ENCODE measurements around the gene L3MBTL1. TPM values are rescaled to one million over a fixed set of nuclear protein-coding genes. Genes with fewer than 3 reads are reported as not detected.

Gene L3MBTL1
- polyA plus RNA-seq, 1 donor (not counting 4 experiments of a cell fraction or from before 2014, with no cell fraction given): 5.0 TPM

DNA sequence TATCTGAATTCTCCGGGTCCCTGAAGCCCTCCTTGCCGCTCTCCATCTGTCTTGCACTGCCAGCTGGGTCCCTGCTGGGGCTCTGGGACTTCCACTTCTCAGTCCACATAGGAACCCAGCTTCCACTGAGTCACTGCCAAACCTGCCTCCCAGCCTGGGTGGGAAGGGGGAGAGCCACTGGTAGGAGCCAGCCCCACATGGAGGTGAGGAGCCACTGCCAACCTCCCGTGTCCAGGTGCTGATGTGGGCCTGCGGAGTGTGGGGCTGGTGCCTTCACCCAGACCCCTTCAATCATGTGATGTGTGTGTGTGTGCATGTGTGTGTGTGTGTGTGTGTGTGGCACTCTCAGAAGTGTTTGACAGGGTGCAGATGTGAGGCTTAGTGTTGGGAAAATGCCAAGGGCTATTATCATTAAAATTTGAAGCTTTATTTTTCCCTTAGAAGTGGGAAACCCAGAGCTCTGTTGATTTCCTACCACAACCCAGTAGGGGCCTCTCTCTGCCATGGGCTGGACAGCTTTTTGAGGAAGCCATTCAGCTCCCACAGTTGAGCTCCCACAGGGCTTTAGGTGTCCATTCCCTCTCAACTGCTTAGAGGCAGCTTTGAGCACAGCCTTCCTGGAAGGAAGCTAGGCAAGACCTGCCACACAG lies 42.0 kb downstream of the L3MBTL1 start:
- H3K9me1 ChIP-seq (ENCODE audit: control insufficient read depth, extremely low read depth, insufficient read depth, low read length): no peaks in the 10 kb centered on the region
- H3K9ac ChIP-seq (ENCODE audit: control insufficient read depth, extremely low read depth, insufficient read depth, low read length): no peak overlapping the region
- peaks cover 0 to 1% of the 10 kb centered on the region in 2 experiments for H3K36me3 ChIP-seq (ENCODE audit: control insufficient read depth in 2 of 2, extremely low read depth in 1 of 2, insufficient read depth in 2 of 2, low read length in 2 of 2)
- no peaks in the 10 kb centered on the region for H4K20me1 ChIP-seq (ENCODE audit: control insufficient read depth, extremely low read depth, insufficient read depth, low read length)
- DNase-seq (ENCODE audit: low read depth, low spot score) (no peak), FAIRE-seq (no peak)
- no peak overlapping the region for H3K4me3 ChIP-seq (ENCODE audit: control insufficient read depth in 2 of 3, extremely low read depth in 1 of 3, insufficient read depth in 2 of 3, low read depth in 1 of 3, low read length in 3 of 3)
- H3K79me2 ChIP-seq (ENCODE audit: control insufficient read depth, insufficient read depth, low read length): no peaks in the 10 kb centered on the region
- no peak overlapping the region for H3K4me2 ChIP-seq (ENCODE audit: control insufficient read depth, extremely low read depth, insufficient read depth, low read depth, low read length)
- TF ChIP-seq EZH2 (IDR thresholded peaks at IDR 0.05; ENCODE audit: low read length): no peak
- TF ChIP-seq, protein P1, sequence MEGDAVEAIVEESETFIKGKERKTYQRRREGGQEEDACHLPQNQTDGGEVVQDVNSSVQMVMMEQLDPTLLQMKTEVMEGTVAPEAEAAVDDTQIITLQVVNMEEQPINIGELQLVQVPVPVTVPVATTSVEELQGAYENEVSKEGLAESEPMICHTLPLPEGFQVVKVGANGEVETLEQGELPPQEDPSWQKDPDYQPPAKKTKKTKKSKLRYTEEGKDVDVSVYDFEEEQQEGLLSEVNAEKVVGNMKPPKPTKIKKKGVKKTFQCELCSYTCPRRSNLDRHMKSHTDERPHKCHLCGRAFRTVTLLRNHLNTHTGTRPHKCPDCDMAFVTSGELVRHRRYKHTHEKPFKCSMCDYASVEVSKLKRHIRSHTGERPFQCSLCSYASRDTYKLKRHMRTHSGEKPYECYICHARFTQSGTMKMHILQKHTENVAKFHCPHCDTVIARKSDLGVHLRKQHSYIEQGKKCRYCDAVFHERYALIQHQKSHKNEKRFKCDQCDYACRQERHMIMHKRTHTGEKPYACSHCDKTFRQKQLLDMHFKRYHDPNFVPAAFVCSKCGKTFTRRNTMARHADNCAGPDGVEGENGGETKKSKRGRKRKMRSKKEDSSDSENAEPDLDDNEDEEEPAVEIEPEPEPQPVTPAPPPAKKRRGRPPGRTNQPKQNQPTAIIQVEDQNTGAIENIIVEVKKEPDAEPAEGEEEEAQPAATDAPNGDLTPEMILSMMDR (optimal IDR thresholded peaks at IDR 0.05 in 1 of 3, IDR thresholded peaks at IDR 0.05 in 1 of 3, conservative IDR thresholded peaks at IDR 0.05 in 1 of 3; ENCODE audit: extremely low read depth in 1 of 3, insufficient read depth in 2 of 3, low read length in 3 of 3): no peak
- dilution Hi-C loops (cut with MboI; ENCODE audit: extremely low pct_ligation_motif_present, low sequenced_read_pairs): no loop called here
- H3K27me3 ChIP-seq (ENCODE audit: control insufficient read depth, extremely low read depth, insufficient read depth, low read length): no peaks in the 10 kb centered on the region
- H3K27ac ChIP-seq (ENCODE audit: control insufficient read depth, insufficient read depth, low read length): no peak overlapping the region
- no peaks in the 10 kb centered on the region for H3K9me3 ChIP-seq (ENCODE audit: control insufficient read depth, low read depth, low read length)
- H2AFZ ChIP-seq (ENCODE audit: control insufficient read depth, low read length): no peak overlapping the region
- H3K4me1 ChIP-seq (ENCODE audit: control insufficient read depth, extremely low read depth, insufficient read depth, low read length): no peaks in the 10 kb centered on the region

DNA sequence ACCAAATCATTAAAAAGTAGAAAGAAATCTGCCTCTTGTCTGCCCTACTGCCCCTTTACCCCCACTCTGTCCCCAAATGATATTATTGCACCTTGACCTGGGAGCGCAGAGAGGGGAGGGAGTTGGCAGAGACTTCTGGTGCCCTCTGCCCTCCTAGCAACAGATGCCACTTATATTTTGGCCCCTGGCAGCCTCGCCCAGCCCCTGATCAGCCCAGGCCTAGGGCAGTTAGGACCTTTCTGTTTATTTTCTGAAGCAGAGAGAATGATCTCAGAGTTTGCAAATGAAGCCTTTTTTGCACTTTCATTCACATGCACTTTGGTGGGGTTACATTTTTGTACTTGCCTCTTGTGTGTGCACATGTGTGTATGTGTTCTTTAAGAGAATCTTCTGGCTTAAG lies 43.0 kb downstream of the L3MBTL1 start:
- no peaks in the 10 kb centered on the region for H3K27me3 ChIP-seq (ENCODE audit: control insufficient read depth, extremely low read depth, insufficient read depth, low read length)
- FAIRE-seq (no peak), DNase-seq (ENCODE audit: low read depth, low spot score) (no peak)
- no peak overlapping the region for H3K9ac ChIP-seq (ENCODE audit: control insufficient read depth, extremely low read depth, insufficient read depth, low read length)
- TF ChIP-seq, protein P1 (optimal IDR thresholded peaks at IDR 0.05 in 1 of 3, IDR thresholded peaks at IDR 0.05 in 1 of 3, conservative IDR thresholded peaks at IDR 0.05 in 1 of 3; ENCODE audit: extremely low read depth in 1 of 3, insufficient read depth in 2 of 3, low read length in 3 of 3): no peak
- no peak for TF ChIP-seq EZH2 (IDR thresholded peaks at IDR 0.05; ENCODE audit: low read length)
- no peaks in the 10 kb centered on the region for H3K79me2 ChIP-seq (ENCODE audit: control insufficient read depth, insufficient read depth, low read length)
- no peak overlapping the region for H2AFZ ChIP-seq (ENCODE audit: control insufficient read depth, low read length)
- H3K36me3 ChIP-seq (ENCODE audit: control insufficient read depth in 2 of 2, extremely low read depth in 1 of 2, insufficient read depth in 2 of 2, low read length in 2 of 2): peaks cover 0 to 1% of the 10 kb centered on the region in 2 experiments
- no peak overlapping the region for H3K4me2 ChIP-seq (ENCODE audit: control insufficient read depth, extremely low read depth, insufficient read depth, low read depth, low read length)
- H3K27ac ChIP-seq (ENCODE audit: control insufficient read depth, insufficient read depth, low read length): no peak overlapping the region
- no peak overlapping the region for H3K4me3 ChIP-seq (ENCODE audit: control insufficient read depth in 2 of 3, extremely low read depth in 1 of 3, insufficient read depth in 2 of 3, low read depth in 1 of 3, low read length in 3 of 3)
- dilution Hi-C loops (cut with MboI; ENCODE audit: extremely low pct_ligation_motif_present, low sequenced_read_pairs): no loop called here
- no peaks in the 10 kb centered on the region for H3K9me3 ChIP-seq (ENCODE audit: control insufficient read depth, low read depth, low read length)
- H4K20me1 ChIP-seq (ENCODE audit: control insufficient read depth, extremely low read depth, insufficient read depth, low read length): no peaks in the 10 kb centered on the region
- H3K9me1 ChIP-seq (ENCODE audit: control insufficient read depth, extremely low read depth, insufficient read depth, low read length): no peaks in the 10 kb centered on the region
- H3K4me1 ChIP-seq (ENCODE audit: control insufficient read depth, extremely low read depth, insufficient read depth, low read length): no peaks in the 10 kb centered on the region

Data from keratinocyte (primary cell).